H1 (cell line): Measurements from ENCODE around the gene ITGAE. TPM values are rescaled to one million over a fixed set of nuclear protein-coding genes. Genes with fewer than 3 reads are reported as not detected.

Experiments used
- CTCF ChIA-PET: fragments of 300-600 bp; sonication (Branson Sonifier 250); formaldehyde crosslinking; loops from one replicate; lab custom pipeline; 2021; ENCODE audit not compliant: partially characterized antibody; lab: Charles Lee
- POLR2A ChIA-PET: fragments of 300-600 bp; sonication (Branson Sonifier 250); formaldehyde crosslinking; loops from one replicate; lab custom pipeline; 2021; ENCODE audit warnings: inconsistent platforms; ENCODE audit not compliant: partially characterized antibody; lab: Charles Lee
- DNase-seq, 2 experiments: peaks; one replicate each; pipeline versions ENCODE4 v3.0.0 to v3.0.0-alpha.2; 2010 to 2022; ENCODE audit warnings: low spot score in 2 of 2, low read depth in 1 of 2, mixed read lengths in 1 of 2
- FAIRE-seq: peaks from 2 replicates; lab custom pipeline; 2011; peaks lifted over from hg19 to GRCh38; lab: Jason Lieb, UNC
- H2AFZ ChIP-seq: 2 replicates; pipeline ENCODE4 v1.8.1; 2012; ENCODE audit warnings: low read length, inconsistent platforms
- H2AK5ac ChIP-seq: 2 replicates; pipeline ENCODE4 v1.6.1; 2013; ENCODE audit warnings: low read depth, low read length
- H2BK120ac ChIP-seq: replicated peaks from 2 replicates; pipeline ENCODE3; 2013; ENCODE audit warnings: low read depth, low read length, inconsistent platforms
- H2BK12ac ChIP-seq: 2 replicates; pipeline ENCODE4 v1.6.1; 2013; ENCODE audit warnings: low read depth, low read length
- H2BK15ac ChIP-seq: 2 replicates; pipeline ENCODE4 v1.6.1; 2013; ENCODE audit warnings: low read length
- H2BK20ac ChIP-seq: 2 replicates; pipeline ENCODE4 v1.6.1; 2013; ENCODE audit warnings: low read length
- H2BK5ac ChIP-seq: 2 replicates; pipeline ENCODE4 v1.6.1; 2013; ENCODE audit warnings: low read depth, low read length
- H3K14ac ChIP-seq: 2 replicates; pipeline ENCODE4 v1.6.1; 2013; ENCODE audit warnings: inconsistent platforms; ENCODE audit not compliant: insufficient read length
- H3K18ac ChIP-seq: 2 replicates; pipeline ENCODE4 v1.6.1; 2013; ENCODE audit warnings: low read length; ENCODE audit errors: extremely low read depth
- H3K23ac ChIP-seq: 2 replicates; pipeline ENCODE4 v1.6.1; 2013; ENCODE audit warnings: inconsistent platforms; ENCODE audit not compliant: insufficient read length
- H3K23me2 ChIP-seq: 2 replicates; pipeline ENCODE4 v1.6.1; 2013; ENCODE audit warnings: low read depth, low read length
- H3K27ac ChIP-seq: 2 replicates; pipeline ENCODE4 v1.6.1; 2011; ENCODE audit warnings: low read depth, low read length, inconsistent platforms
- H3K27me3 ChIP-seq, 4 experiments: replicated peaks in 1 of 4; 1 replicate in 1 of 4; 2 replicates in 3 of 4; pipeline versions ENCODE4 v1.6.1 to v1.8.1; 2011 to 2013; ENCODE audit warnings: low read length in 3 of 4, mild to moderate bottlenecking in 3 of 4, inconsistent platforms in 2 of 4, mixed read lengths in 2 of 4, moderate library complexity in 1 of 4; ENCODE audit not compliant: control insufficient read depth in 3 of 4, insufficient read depth in 3 of 4; ENCODE audit errors: extremely low read depth in 1 of 4
- H3K36me3 ChIP-seq, 4 experiments: 2 replicates each; pipeline versions ENCODE4 v1.6.1 to v1.8.1; 2011 to 2013; ENCODE audit warnings: mild to moderate bottlenecking in 4 of 4, low read length in 3 of 4, moderate library complexity in 2 of 4, control low read depth in 1 of 4, inconsistent platforms in 1 of 4; ENCODE audit not compliant: insufficient read depth in 4 of 4, control insufficient read depth in 2 of 4
- H3K4ac ChIP-seq: replicated peaks from 2 replicates; pipeline ENCODE3; 2013; ENCODE audit warnings: low read length, low read depth, mixed read lengths, inconsistent platforms; ENCODE audit not compliant: insufficient read length
- H3K4me1 ChIP-seq, 4 experiments: replicated peaks in 1 of 4; 1 replicate in 1 of 4; 2 replicates in 3 of 4; pipeline versions ENCODE4 v1.6.1 to v1.8.1; 2011 to 2013; ENCODE audit warnings: low read length in 3 of 4, inconsistent platforms in 2 of 4, mixed read lengths in 1 of 4; ENCODE audit not compliant: insufficient read depth in 4 of 4, control insufficient read depth in 3 of 4
- H3K4me2 ChIP-seq, 2 experiments: 2 replicates each; pipeline versions ENCODE4 v1.6.1 to v1.8.1; 2011 to 2013; ENCODE audit warnings: low read depth in 2 of 2, low read length in 2 of 2, control low read depth in 1 of 2, inconsistent platforms in 1 of 2, mild to moderate bottlenecking in 1 of 2; ENCODE audit not compliant: insufficient read depth in 1 of 2
- H3K4me3 ChIP-seq, 4 experiments: fragments of 200-600, 300-600 bp in 1 of 4; sonication (generic), shearing (Covaris generic), sonication (Bioruptor Twin) in 1 of 4; 2 replicates each; pipeline versions ENCODE4 v1.5.1 to v1.8.1; 2011 to 2016; ENCODE audit warnings: low read length in 4 of 4, low read depth in 3 of 4, control low read depth in 2 of 4, inconsistent platforms in 2 of 4, mild to moderate bottlenecking in 2 of 4, mixed read lengths in 1 of 4, moderate library complexity in 1 of 4; ENCODE audit not compliant: insufficient read depth in 2 of 4; ENCODE audit errors: extremely low read depth in 1 of 4
- H3K56ac ChIP-seq: replicated peaks from 2 replicates; pipeline ENCODE3; 2013; ENCODE audit warnings: low read depth, mild to moderate bottlenecking, mixed read lengths, low read length, inconsistent platforms; ENCODE audit not compliant: insufficient read length
- H3K79me1 ChIP-seq: 2 replicates; pipeline ENCODE4 v1.6.1; 2013; ENCODE audit warnings: low read depth, low read length, control low read depth
- H3K79me2 ChIP-seq, 2 experiments: 2 replicates each; pipeline versions ENCODE4 v1.6.1 to v1.8.1; 2012 to 2013; ENCODE audit warnings: low read length in 2 of 2, mild to moderate bottlenecking in 2 of 2, inconsistent platforms in 1 of 2; ENCODE audit not compliant: insufficient read depth in 2 of 2, control insufficient read depth in 1 of 2
- H3K9ac ChIP-seq, 4 experiments: replicated peaks in 1 of 4; 1 replicate in 1 of 4; 2 replicates in 3 of 4; pipeline versions ENCODE4 v1.6.1 to v1.8.1; 2011 to 2013; ENCODE audit warnings: low read depth in 3 of 4, low read length in 3 of 4, control low read depth in 2 of 4, mild to moderate bottlenecking in 2 of 4, moderate library complexity in 2 of 4, inconsistent platforms in 1 of 4; ENCODE audit errors: extremely low read depth in 1 of 4
- H3K9me3 ChIP-seq, 2 experiments: 2 replicates each; pipeline versions ENCODE4 v1.6.1 to v1.8.1; 2012 to 2013; ENCODE audit warnings: mild to moderate bottlenecking in 2 of 2, moderate library complexity in 2 of 2, control low read depth in 1 of 2, inconsistent platforms in 1 of 2, low read depth in 1 of 2, low read length in 1 of 2, mixed read lengths in 1 of 2; ENCODE audit not compliant: insufficient read depth in 2 of 2
- H4K20me1 ChIP-seq, 2 experiments: replicated peaks in 1 of 2; 2 replicates each; pipeline versions ENCODE3 to v1.8.1; 2011 to 2013; ENCODE audit warnings: inconsistent platforms in 2 of 2, low read length in 2 of 2, mild to moderate bottlenecking in 1 of 2; ENCODE audit not compliant: insufficient read depth in 2 of 2, control insufficient read depth in 1 of 2
- H4K5ac ChIP-seq: 2 replicates; pipeline ENCODE4 v1.6.1; 2013; ENCODE audit warnings: low read length, low read depth, mixed read lengths, inconsistent platforms; ENCODE audit not compliant: insufficient read length
- H4K8ac ChIP-seq: 2 replicates; pipeline ENCODE4 v1.8.0; 2013; ENCODE audit warnings: mild to moderate bottlenecking, moderate library complexity, low read length, inconsistent platforms; ENCODE audit not compliant: insufficient read depth; ENCODE audit errors: extremely low read depth
- H4K91ac ChIP-seq: replicated peaks from 2 replicates; pipeline ENCODE3; 2013; ENCODE audit warnings: low read length, mixed read lengths, inconsistent platforms; ENCODE audit not compliant: insufficient read length
- CBX8 ChIP-seq: fragments of 300-800, 300-1000 bp; sonication (generic); IDR thresholded peaks from 2 replicates; pipeline ENCODE4 v1.7.1; 2016; ENCODE audit warnings: low read depth, low read length, borderline replicate concordance
- EGR1 ChIP-seq: IDR thresholded peaks from 2 replicates; pipeline ENCODE4 v1.6.1; 2011; ENCODE audit warnings: low read depth, low read length, borderline replicate concordance
- GABPA ChIP-seq: IDR thresholded peaks from 2 replicates; pipeline ENCODE4 v1.6.1; 2011; ENCODE audit warnings: mild to moderate bottlenecking, low read length, moderate library complexity, borderline replicate concordance; ENCODE audit not compliant: insufficient read depth
- KDM5A ChIP-seq: fragments of 200-600 bp; IDR thresholded peaks from 2 replicates; pipeline ENCODE4 v1.7.1; 2012; ENCODE audit warnings: mild to moderate bottlenecking, low read length, inconsistent platforms, mixed read lengths
- NANOG ChIP-seq: IDR thresholded peaks from 2 replicates; pipeline ENCODE4 v1.6.1; 2011; ENCODE audit warnings: low read length, low read depth, mild to moderate bottlenecking, inconsistent platforms; ENCODE audit not compliant: insufficient read depth, poor library complexity, severe bottlenecking
- SIN3A ChIP-seq, 2 experiments: IDR thresholded peaks in 1 of 2; conservative IDR thresholded peaks in 1 of 2; 2 replicates each; pipeline ENCODE4 v1.6.1; 2011 to 2012; ENCODE audit warnings: low read length in 2 of 2, improper control_type of control experiment in 1 of 2, low read depth in 1 of 2, mild to moderate bottlenecking in 1 of 2
- SIX5 ChIP-seq: IDR thresholded peaks from 2 replicates; pipeline ENCODE4 v1.6.1; 2011; ENCODE audit warnings: mild to moderate bottlenecking, low read depth, low read length
- SP2 ChIP-seq: IDR thresholded peaks from 2 replicates; pipeline ENCODE4 v1.6.1; 2012; ENCODE audit warnings: mild to moderate bottlenecking, low read length, inconsistent platforms
- SRF ChIP-seq: IDR thresholded peaks from 2 replicates; pipeline ENCODE4 v1.6.1; 2011; ENCODE audit warnings: mild to moderate bottlenecking, low read depth, low read length, moderate library complexity
- TEAD4 ChIP-seq: IDR thresholded peaks from 2 replicates; pipeline ENCODE4 v1.6.1; 2012; ENCODE audit warnings: low read depth, low read length, inconsistent platforms, mixed read lengths
- WGBS, 2 experiments: shearing (Covaris generic) in 1 of 2; methylation state at CpG; one replicate each; pipeline versions ENCODE4 v1.1.6 to v1.1.7; 2013 to 2015; ENCODE audit warnings: low lambda C conversion rate in 2 of 2, mixed read lengths in 2 of 2, inconsistent platforms in 1 of 2, low coverage in 1 of 2, missing lambda C conversion rate in 1 of 2; ENCODE audit not compliant: insufficient replicate concordance in 2 of 2, insufficient coverage in 1 of 2, insufficient read length in 1 of 2; ENCODE audit errors: extremely low coverage in 1 of 2, missing lambda C conversion rate in 1 of 2; 5-methylcytosine and 5-hydroxymethylcytosine counted together
- polyA plus RNA-seq, 7 experiments: library from polyadenylated mRNA; depleted of rRNA in 3 of 7; stranded (reverse) in 5 of 7; unstranded in 2 of 7; fragments of >200 nt in 5 of 7; fragments of 200-250 nt in 2 of 7; gene quantifications; 1 replicate in 5 of 7; 2 replicates in 1 of 7; 4 replicates in 1 of 7; pipeline versions ENCODE4 v1.2.1 to v1.2.3, GENCODE V29; 2011 to 2013; ENCODE audit warnings: missing spikeins in 2 of 7, mixed read lengths in 2 of 7
- total RNA-seq: library from RNA; stranded (reverse); fragmentation: NEBNext Ultra II Directional; extraction: Animal tissue kit (Norgen Biotek cat#: 25700); gene quantifications from 2 replicates; pipeline ENCODE4 v1.2.1, GENCODE V29; 2021
- TF ChIP-seq, protein P1 (sequence below), 3 experiments: IDR thresholded peaks; 1 replicate in 2 of 3; 2 replicates in 1 of 3; pipeline versions ENCODE4 v1.5.1 to v1.6.1; 2011; ENCODE audit warnings: low read length in 3 of 3, mild to moderate bottlenecking in 3 of 3, inconsistent platforms in 2 of 3, low read depth in 1 of 3, moderate library complexity in 1 of 3; ENCODE audit not compliant: insufficient read depth in 1 of 3; ENCODE audit errors: control extremely low read depth in 1 of 3

The ITGAE gene
- total and polyA plus RNA-seq, 2 of the 8 experiments (the other 6 are each of a cell fraction or from before 2014, with no cell fraction given): 23.2 to 43.1 TPM

- Histone ChIP-seq H3K4me3 (no peak overlapping the region), H4K20me1 (peaks cover 2 to 6% of the 10 kb centered on the region in 2 experiments), H3K27ac (no peak overlapping the region), H3K56ac (no peak overlapping the region), H3K79me2 (no peaks in the 10 kb centered on the region), H3K4me2 (no peak overlapping the region), H3K9ac (no peak overlapping the region), H3K14ac (no peak overlapping the region), H2AK5ac (no peak overlapping the region), H2BK120ac (no peak overlapping the region), H2BK5ac (no peak overlapping the region), H3K79me1 (no peaks in the 10 kb centered on the region), H3K23me2 (no peaks in the 10 kb centered on the region; the same call in 1 of the 2 replicates), H2BK15ac (no peak overlapping the region), H4K8ac (no peak overlapping the region), H3K4me1 (no peaks in the 10 kb centered on the region), H3K18ac (no peak overlapping the region), H3K36me3 (peaks cover 30 to 82% (median 64%) of the 10 kb centered on the region in 4 experiments), H4K91ac (no peak overlapping the region), H3K9me3 (no peaks in the 10 kb centered on the region), H3K23ac (no peak overlapping the region), H3K27me3 (no peaks in the 10 kb centered on the region), H2BK12ac (no peak overlapping the region), H3K4ac (no peak overlapping the region), H4K5ac (no peak overlapping the region), H2BK20ac (no peak overlapping the region), H2AFZ (no peak overlapping the region)
- WGBS, 2 experiments: 95% methylated on average over 7 of the region's 7 CpGs; no CpG with 5 or more reads in 1 of the 2 experiments
- FAIRE-seq (no peak), DNase-seq (no peak)
- POLR2A ChIA-PET: interaction anchor here (1.0 kb wide), 1 partner anchor 10 kb away, joined by 3 read pairs; no protein-coding TSS in a partner anchor
- CTCF ChIA-PET: interaction anchor here (0.7 to 2.0 kb wide), 5 partner anchors 15 to 81 kb away, joined by 3 to 14 read pairs (median 7); partner anchors contain the start of gene ITGAE
- TF ChIP-seq SRF: no peak
- TF ChIP-seq TEAD4: no peak
- no peak for TF ChIP-seq NANOG
- no peak for TF ChIP-seq KDM5A
- no peak for TF ChIP-seq SP2
- TF ChIP-seq CBX8: no peak
- TF ChIP-seq EGR1: no peak
- TF ChIP-seq SIX5: no peak
- no peak for TF ChIP-seq SIN3A (conservative IDR thresholded peaks at IDR 0.05 in 1 of 2, IDR thresholded peaks at IDR 0.05 in 1 of 2; ENCODE audit: low read depth in 1 of 2, low read length in 2 of 2)
- TF ChIP-seq GABPA: no peak
- TF ChIP-seq, protein P1, sequence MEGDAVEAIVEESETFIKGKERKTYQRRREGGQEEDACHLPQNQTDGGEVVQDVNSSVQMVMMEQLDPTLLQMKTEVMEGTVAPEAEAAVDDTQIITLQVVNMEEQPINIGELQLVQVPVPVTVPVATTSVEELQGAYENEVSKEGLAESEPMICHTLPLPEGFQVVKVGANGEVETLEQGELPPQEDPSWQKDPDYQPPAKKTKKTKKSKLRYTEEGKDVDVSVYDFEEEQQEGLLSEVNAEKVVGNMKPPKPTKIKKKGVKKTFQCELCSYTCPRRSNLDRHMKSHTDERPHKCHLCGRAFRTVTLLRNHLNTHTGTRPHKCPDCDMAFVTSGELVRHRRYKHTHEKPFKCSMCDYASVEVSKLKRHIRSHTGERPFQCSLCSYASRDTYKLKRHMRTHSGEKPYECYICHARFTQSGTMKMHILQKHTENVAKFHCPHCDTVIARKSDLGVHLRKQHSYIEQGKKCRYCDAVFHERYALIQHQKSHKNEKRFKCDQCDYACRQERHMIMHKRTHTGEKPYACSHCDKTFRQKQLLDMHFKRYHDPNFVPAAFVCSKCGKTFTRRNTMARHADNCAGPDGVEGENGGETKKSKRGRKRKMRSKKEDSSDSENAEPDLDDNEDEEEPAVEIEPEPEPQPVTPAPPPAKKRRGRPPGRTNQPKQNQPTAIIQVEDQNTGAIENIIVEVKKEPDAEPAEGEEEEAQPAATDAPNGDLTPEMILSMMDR (IDR thresholded peaks at IDR 0.05; ENCODE audit: control extremely low read depth in 1 of 3, insufficient read depth in 1 of 3, low read depth in 1 of 3, low read length in 3 of 3): no peak
Observed at GRCh38 chr17:3815925-3816324, 14.9 kb upstream of the ITGAE start.
